Fibroblast of skin of scalp (primary cell): Measurements from ENCODE around the gene NCKAP5. TPM values are rescaled to one million over a fixed set of nuclear protein-coding genes. Genes with fewer than 3 reads are reported as not detected.

ENCODE experiments used
- DNase-seq: peaks from one replicate; pipeline ENCODE4 v3.0.0-alpha.2; 2013
- polyA plus RNA-seq, 2 experiments: library from polyadenylated mRNA; unstranded; fragments of 120-200 nt; gene quantifications; one replicate each; pipeline ENCODE4 v1.2.1, GENCODE V29; 2013; ENCODE audit not compliant: insufficient read length in 2 of 2

NCKAP5 gene
- 5.5 TPM for polyA plus RNA-seq (2013, experiment 1 of 2; ENCODE audit: insufficient read length)
- 5.1 TPM for polyA plus RNA-seq (2013, experiment 2 of 2; ENCODE audit: insufficient read length)

GRCh38 chr2:133568172-133568571 is at the start of gene NCKAP5:
NCKAP5 (minus strand) TSS chr2:133568463; CDS start chr2:133517526, 50,937 bp downstream.
- peak; percentile 51 for DNase-seq

- DNase-seq = no peak
Measured at GRCh38 chr2:133609664-133610063, 41.4 kb upstream of the NCKAP5 start.

GRCh38 chr2:133608291-133608690 is 40.0 kb upstream of the NCKAP5 start:
- no peak for DNase-seq

GRCh38 chr2:133607679-133608078 is 39.4 kb upstream of the NCKAP5 start:
- DNase-seq = peak; percentile 79

- no peak for DNase-seq
Measured at GRCh38 chr2:133606616-133607015, 38.4 kb upstream of the NCKAP5 start.

GRCh38 chr2:133605766-133606137 is 37.5 kb upstream of the NCKAP5 start:
- no peak for DNase-seq

- peak; percentile 33 for DNase-seq
Measured at GRCh38 chr2:133605011-133605765, 36.9 kb upstream of the NCKAP5 start.

- DNase-seq = no peak
Measured at GRCh38 chr2:133603109-133603508, 34.8 kb upstream of the NCKAP5 start.

GRCh38 chr2:133602538-133602937 is 34.3 kb upstream of the NCKAP5 start:
- no peak for DNase-seq

GRCh38 chr2:133600266-133600928 is 32.1 kb upstream of the NCKAP5 start:
- no peak for DNase-seq

GRCh38 chr2:133599811-133600210 is 31.5 kb upstream of the NCKAP5 start:
- DNase-seq = no peak

GRCh38 chr2:133599211-133599803 is 31.0 kb upstream of the NCKAP5 start:
- DNase-seq = no peak

- no peak for DNase-seq
Measured at GRCh38 chr2:133598769-133599168, 30.5 kb upstream of the NCKAP5 start.

GRCh38 chr2:133596701-133597393 is 28.6 kb upstream of the NCKAP5 start:
- peak; percentile 61 for DNase-seq

- DNase-seq = peak; percentile 42
Measured at GRCh38 chr2:133591164-133591563, 22.9 kb upstream of the NCKAP5 start.

GRCh38 chr2:133589456-133589855 is 21.2 kb upstream of the NCKAP5 start:
- DNase-seq = peak; percentile 49

- DNase-seq = no peak
Measured at GRCh38 chr2:133588144-133588543, 19.9 kb upstream of the NCKAP5 start.

GRCh38 chr2:133586978-133587377 is 18.7 kb upstream of the NCKAP5 start:
- no peak for DNase-seq

- DNase-seq = peak; percentile 44
Measured at GRCh38 chr2:133581010-133581760, 12.9 kb upstream of the NCKAP5 start.

GRCh38 chr2:133579274-133579673 is 11.0 kb upstream of the NCKAP5 start:
- peak; percentile 33 for DNase-seq

- no peak for DNase-seq
Measured at GRCh38 chr2:133576714-133577113, 8.5 kb upstream of the NCKAP5 start.

GRCh38 chr2:133574620-133575019 is 6.4 kb upstream of the NCKAP5 start:
- no peak for DNase-seq
